Small intestine (tissue), 7 donors: ENCODE measurements around the gene IFRD1. TPM values are rescaled to one million over a fixed set of nuclear protein-coding genes. Genes with fewer than 3 reads are reported as not detected.

Experiments
- DNase-seq, 2 donors: peaks; one replicate each; pipeline versions ENCODE4 v3.0.0 to v3.0.0-alpha.2; 2013
- FAIRE-seq: peaks from 2 replicates; lab custom pipeline; 2012; peaks lifted over from hg19 to GRCh38; lab: Jason Lieb, UNC
- H3K27ac ChIP-seq, 3 donors: one replicate each; pipeline ENCODE4 v1.5.1; 2013; ENCODE audit warnings: low read length in 2 of 3, mild to moderate bottlenecking in 2 of 3, control low read depth in 1 of 3, inconsistent platforms in 1 of 3, low read depth in 1 of 3, moderate library complexity in 1 of 3
- H3K27me3 ChIP-seq, 3 donors: one replicate each; pipeline ENCODE4 v1.6.1; 2013; ENCODE audit warnings: low read length in 3 of 3, inconsistent platforms in 1 of 3; ENCODE audit not compliant: control insufficient read depth in 3 of 3, insufficient read depth in 3 of 3
- H3K36me3 ChIP-seq, 3 donors: one replicate each; pipeline ENCODE4 v1.6.1; 2013; ENCODE audit warnings: low read length in 3 of 3, inconsistent platforms in 1 of 3, low read depth in 1 of 3, mild to moderate bottlenecking in 1 of 3, moderate library complexity in 1 of 3; ENCODE audit not compliant: control insufficient read depth in 3 of 3, insufficient read depth in 2 of 3
- H3K4me1 ChIP-seq, 3 donors: one replicate each; pipeline ENCODE4 v1.6.1; 2013; ENCODE audit warnings: low read length in 2 of 3, inconsistent platforms in 1 of 3, low read depth in 1 of 3, mild to moderate bottlenecking in 1 of 3, moderate library complexity in 1 of 3; ENCODE audit not compliant: control insufficient read depth in 3 of 3, insufficient read depth in 2 of 3
- H3K4me3 ChIP-seq, 3 donors: one replicate each; pipeline ENCODE4 v1.5.1; 2013; ENCODE audit warnings: low read length in 3 of 3, control low read depth in 1 of 3, inconsistent platforms in 1 of 3, low read depth in 1 of 3, mild to moderate bottlenecking in 1 of 3, moderate library complexity in 1 of 3
- H3K9me3 ChIP-seq, 2 donors: one replicate each; pipeline ENCODE4 v1.6.1; 2013; ENCODE audit warnings: low read depth in 1 of 2, low read length in 1 of 2; ENCODE audit not compliant: control insufficient read depth in 2 of 2, insufficient read depth in 1 of 2
- WGBS, 3 donors: extraction: QIAGEN DNeasy Blood & Tissue Kit; methylation state at CpG; one replicate each; pipeline ENCODE4 v1.1.7; 2013; 5-methylcytosine and 5-hydroxymethylcytosine counted together
- polyA plus RNA-seq, 4 donors: library from polyadenylated mRNA; stranded (reverse) in 3 of 4; unstranded in 1 of 4; fragments of 200-250 nt in 3 of 4; fragments of 120-200 nt in 1 of 4; gene quantifications; one replicate each; pipeline versions ENCODE4 v1.2.1 to v1.2.3, GENCODE V29; 2013
- donor health status: healthy with polysubstance abuse.
- donor health status: control.
- donor health status: control.
- donor health status: Bipolar disorder and iron deficiency.
- donor health status: healthy.

Gene IFRD1
- polyA plus RNA-seq, 4 donors, result 41.9 to 58.4 (median 46.0) TPM

DNA sequence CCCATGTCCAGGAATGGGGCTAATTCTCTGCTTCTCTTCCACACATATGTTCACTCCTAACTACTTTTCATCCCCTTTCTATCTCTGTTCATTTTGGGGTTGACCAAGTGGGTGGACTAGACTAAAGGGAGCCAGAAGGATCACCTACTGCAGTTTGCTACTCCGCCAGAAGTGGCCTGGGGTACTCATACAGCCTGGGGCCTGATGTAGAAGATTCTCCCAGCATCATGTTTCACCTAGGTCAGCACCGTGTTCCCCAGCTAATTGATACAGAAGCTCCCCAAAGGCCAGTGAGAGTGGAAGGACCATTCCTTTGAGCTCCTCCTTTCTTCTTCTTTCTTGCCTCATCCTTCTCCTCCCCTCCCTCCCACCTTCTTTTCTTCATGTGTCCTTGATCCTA, 19.6 kb upstream of the IFRD1 start:
- Histone ChIP-seq H3K27me3 (no peaks in the 10 kb centered on the region), H3K4me3 (no peak overlapping the region), H3K27ac (no peak overlapping the region), H3K9me3 (no peaks in the 10 kb centered on the region), H3K4me1 (peaks cover 0 to 2% (median 2%) of the 10 kb centered on the region in 3 donors), H3K36me3 (no peaks in the 10 kb centered on the region)
- DNase-seq (no peak), FAIRE-seq (no peak)
- WGBS, 3 donors, result 84 to 89% (median 88%) methylated on average over 2 of the region's 2 CpGs

DNA sequence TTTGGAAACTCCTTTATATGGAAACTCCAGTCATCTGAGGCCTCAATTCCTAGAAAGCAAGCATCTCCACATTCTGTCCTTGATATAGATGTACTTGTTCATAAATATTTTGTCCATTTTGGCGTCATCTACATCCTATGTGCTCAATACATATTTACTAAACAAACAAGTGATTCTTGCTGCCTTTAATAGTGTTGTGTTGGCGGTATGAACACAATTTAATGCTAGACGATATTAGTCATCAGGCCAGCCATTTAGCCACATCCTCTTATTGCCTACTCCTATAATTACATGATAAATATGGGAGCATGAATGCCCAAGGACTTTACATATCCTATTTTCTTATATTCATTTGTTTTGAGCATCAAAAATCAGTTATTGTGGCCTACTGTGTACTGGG, 18.5 kb upstream of the IFRD1 start:
- no peaks in the 10 kb centered on the region for H3K27me3 ChIP-seq
- DNase-seq (no peak), FAIRE-seq (no peak)
- H3K4me3 ChIP-seq, result no peak overlapping the region
- no peak overlapping the region for H3K27ac ChIP-seq
- no peaks in the 10 kb centered on the region for H3K9me3 ChIP-seq
- H3K36me3 ChIP-seq, result no peaks in the 10 kb centered on the region
- H3K4me1 ChIP-seq, result peaks cover 0 to 2% (median 2%) of the 10 kb centered on the region in 3 donors
- 94 to 95% (median 94%) methylated on average over 3 of the region's 3 CpGs for WGBS, 3 donors

DNA sequence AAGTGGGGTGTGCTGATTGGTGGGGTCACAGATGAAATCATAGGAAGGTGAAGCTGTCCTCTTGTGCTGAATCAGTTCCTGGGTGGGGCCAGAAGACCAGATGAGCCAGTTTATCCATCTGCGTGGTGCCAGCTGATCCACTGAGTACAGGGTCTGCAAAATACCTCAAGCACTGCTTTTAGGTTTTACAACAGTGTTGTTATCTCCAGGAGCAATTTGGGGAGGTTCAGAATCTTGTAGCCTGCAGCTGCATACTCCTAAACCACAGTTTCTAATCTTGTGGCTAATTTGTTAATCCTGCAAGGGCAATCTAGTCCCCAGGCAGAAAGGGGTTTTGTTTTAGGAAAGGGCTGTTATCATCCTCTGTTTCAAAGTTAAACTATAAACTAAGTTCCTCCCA, 17.0 kb upstream of the IFRD1 start:
- no peaks in the 10 kb centered on the region for H3K27me3 ChIP-seq
- no peaks in the 10 kb centered on the region for H3K9me3 ChIP-seq
- DNase-seq (no peak), FAIRE-seq (no peak)
- H3K27ac ChIP-seq, result no peak overlapping the region
- H3K4me3 ChIP-seq, result no peak overlapping the region
- no peaks in the 10 kb centered on the region for H3K36me3 ChIP-seq
- WGBS, 3 donors, result 67 to 73% (median 71%) methylated on average over 1 of the region's 1 CpG
- H3K4me1 ChIP-seq, result peaks cover 0 to 2% (median 0%) of the 10 kb centered on the region in 3 donors

DNA sequence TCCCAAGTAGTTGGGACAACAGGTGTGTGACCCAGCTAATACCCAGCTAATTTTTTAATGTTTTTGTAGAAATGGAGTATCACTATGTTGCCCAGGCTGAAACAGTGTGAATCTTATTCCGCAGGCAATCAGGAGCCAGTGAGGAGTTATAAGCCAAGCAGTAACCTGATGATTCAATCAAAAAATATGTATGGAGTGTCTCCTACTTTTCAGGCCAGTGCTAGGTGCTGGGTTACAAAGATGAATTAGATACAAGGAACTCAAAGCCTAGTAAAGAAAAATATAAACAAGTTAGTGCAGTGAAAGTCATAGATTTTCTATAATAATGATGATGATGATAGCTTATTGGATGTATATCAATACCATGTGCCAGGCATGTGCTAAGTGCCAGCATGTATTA, 13.2 kb upstream of the IFRD1 start:
- Histone ChIP-seq H3K36me3 (no peaks in the 10 kb centered on the region), H3K4me3 (no peak overlapping the region), H3K9me3 (no peaks in the 10 kb centered on the region), H3K27me3 (no peaks in the 10 kb centered on the region), H3K4me1 (peaks cover 0 to 2% (median 0%) of the 10 kb centered on the region in 3 donors), H3K27ac (no peak overlapping the region)
- DNase-seq, result no peak
- 86 to 98% (median 94%) methylated on average over 1 of the region's 1 CpG for WGBS, 3 donors
- no peak for FAIRE-seq

DNA sequence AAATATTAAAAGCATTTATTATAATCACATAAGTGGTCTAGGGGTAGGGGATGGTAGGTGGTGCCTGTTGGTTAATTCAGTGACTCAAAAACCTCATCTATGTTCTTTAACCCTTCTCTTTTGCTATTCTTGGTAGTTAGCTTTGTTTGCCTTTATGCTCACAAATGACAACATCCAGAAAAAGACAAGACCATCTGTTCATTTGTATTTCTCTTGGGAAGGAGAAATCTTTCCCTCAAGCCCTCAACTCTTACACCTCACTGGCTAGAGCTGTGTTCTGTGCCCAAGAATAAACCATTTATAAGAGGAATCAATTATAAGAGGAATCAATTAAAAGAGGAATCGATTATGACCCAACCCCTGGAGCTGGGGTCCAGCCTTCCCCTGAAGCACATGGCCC, 10.8 kb upstream of the IFRD1 start:
- no peaks in the 10 kb centered on the region for H3K9me3 ChIP-seq
- H3K27ac ChIP-seq, result no peak overlapping the region
- 88 to 98% (median 96%) methylated on average over 1 of the region's 1 CpG for WGBS, 3 donors
- FAIRE-seq (no peak), DNase-seq (no peak)
- no peaks in the 10 kb centered on the region for H3K4me1 ChIP-seq
- no peaks in the 10 kb centered on the region for H3K27me3 ChIP-seq
- H3K36me3 ChIP-seq, result no peaks in the 10 kb centered on the region
- no peak overlapping the region for H3K4me3 ChIP-seq

DNA sequence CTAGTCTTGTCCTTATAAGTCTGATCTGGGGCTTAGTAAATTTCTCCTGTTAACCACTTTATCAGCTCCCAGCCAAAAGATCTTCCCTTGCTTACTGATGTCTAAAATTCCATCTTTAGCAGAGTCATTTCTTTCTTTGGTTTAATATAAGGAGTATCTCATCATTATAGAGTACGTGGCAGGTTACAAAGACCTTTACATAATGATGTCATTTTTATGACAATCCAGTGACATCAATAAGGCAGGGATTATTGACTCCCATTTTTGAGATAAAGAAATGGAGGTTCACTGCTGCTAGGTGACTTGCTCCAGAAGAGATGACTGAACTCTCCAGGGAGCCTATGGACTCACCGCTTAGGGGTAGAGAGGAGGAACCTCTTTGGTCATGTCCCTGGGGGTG, 8.1 kb upstream of the IFRD1 start:
- H3K9me3 ChIP-seq, result no peaks in the 10 kb centered on the region
- H3K4me3 ChIP-seq, result no peak overlapping the region
- no peak overlapping the region for H3K27ac ChIP-seq
- H3K36me3 ChIP-seq, result no peaks in the 10 kb centered on the region
- DNase-seq (no peak), FAIRE-seq (no peak)
- 67 to 78% (median 72%) methylated on average over 2 of the region's 2 CpGs for WGBS, 3 donors
- H3K4me1 ChIP-seq, result peaks cover 0 to 4% (median 0%) of the 10 kb centered on the region in 3 donors
- no peaks in the 10 kb centered on the region for H3K27me3 ChIP-seq

DNA sequence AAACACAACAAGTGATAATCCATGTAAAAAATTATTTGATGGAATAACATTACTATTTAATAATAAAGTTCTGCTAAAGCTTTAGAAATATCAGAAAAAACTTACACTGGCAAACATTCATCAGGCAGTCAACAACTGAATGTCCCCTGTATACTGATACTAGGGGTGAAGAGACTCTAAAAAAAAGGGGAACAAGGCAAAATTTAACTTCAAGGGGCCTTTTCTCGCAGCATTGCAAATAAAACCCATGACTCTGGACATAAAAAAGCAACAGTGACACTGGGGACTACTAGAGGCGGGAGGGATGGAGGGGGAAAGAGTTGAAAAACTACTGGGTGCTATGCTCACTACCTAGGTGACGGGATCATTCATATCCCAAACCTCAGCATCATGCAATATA, 5.8 kb upstream of the IFRD1 start:
- DNase-seq (no peak), FAIRE-seq (no peak)
- Histone ChIP-seq H3K27me3 (no peaks in the 10 kb centered on the region), H3K4me1 (peaks cover 0 to 12% (median 9%) of the 10 kb centered on the region in 3 donors), H3K36me3 (no peaks in the 10 kb centered on the region), H3K27ac (no peak overlapping the region), H3K9me3 (no peaks in the 10 kb centered on the region), H3K4me3 (no peak overlapping the region)
- WGBS, 3 donors, result 93 to 95% (median 93%) methylated on average over 3 of the region's 3 CpGs

DNA sequence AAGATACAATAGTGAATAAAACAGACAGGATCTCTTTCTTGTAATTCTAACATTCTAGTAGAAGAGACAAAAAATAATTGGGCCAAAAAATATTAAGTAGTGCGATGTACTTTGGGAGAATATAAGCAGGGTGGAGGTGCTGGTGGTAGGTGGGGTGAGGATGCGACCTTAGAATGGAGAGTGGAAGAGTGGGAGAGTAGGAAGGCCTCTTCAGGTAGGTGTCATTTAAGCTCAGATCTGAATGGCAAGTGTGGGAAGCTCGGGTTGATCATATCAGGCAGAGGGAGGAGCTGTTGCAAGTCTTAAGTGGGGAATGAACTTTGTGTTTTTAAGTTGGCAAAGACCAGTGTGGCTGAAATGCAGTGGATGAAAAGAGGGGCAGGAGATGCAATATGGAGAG, 3.8 kb upstream of the IFRD1 start:
- H3K4me3 ChIP-seq, result no peak overlapping the region
- WGBS, 3 donors, result 59 to 72% (median 66%) methylated on average over 3 of the region's 3 CpGs
- FAIRE-seq, result no peak
- DNase-seq, result peak; percentile 19 to 21
- H3K27ac ChIP-seq, result no peak overlapping the region
- peaks cover 0 to 12% (median 9%) of the 10 kb centered on the region in 3 donors for H3K4me1 ChIP-seq
- H3K9me3 ChIP-seq, result no peaks in the 10 kb centered on the region
- no peaks in the 10 kb centered on the region for H3K27me3 ChIP-seq
- no peaks in the 10 kb centered on the region for H3K36me3 ChIP-seq

DNA sequence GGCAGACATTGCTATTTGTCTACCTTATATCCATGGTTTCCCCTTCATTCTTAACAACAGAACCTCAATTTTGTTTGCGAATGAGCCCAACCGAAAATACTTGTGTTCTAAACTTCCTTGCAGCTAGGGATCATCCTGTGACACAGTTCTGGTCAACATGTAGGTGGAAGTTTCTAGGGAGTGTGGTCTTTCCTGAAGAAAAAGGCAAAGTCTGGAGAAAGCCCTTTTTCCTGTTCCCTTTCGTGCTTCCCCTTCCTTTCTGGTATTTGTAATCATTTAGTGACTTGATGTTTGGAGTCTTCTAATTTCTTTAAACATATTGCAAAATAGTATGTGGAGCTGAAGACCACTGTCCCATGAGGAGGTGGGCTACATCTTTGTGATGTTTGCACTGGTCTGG, 2.9 kb upstream of the IFRD1 start:
- no peak for FAIRE-seq

More for the DNA sequence above, 2.9 kb upstream of the IFRD1 start:
- Histone ChIP-seq H3K36me3 (no peaks in the 10 kb centered on the region), H3K4me1 (peaks cover 0 to 12% (median 9%) of the 10 kb centered on the region in 3 donors), H3K4me3 (no peak overlapping the region), H3K9me3 (no peaks in the 10 kb centered on the region), H3K27ac (no peak overlapping the region), H3K27me3 (no peaks in the 10 kb centered on the region)
- WGBS, 3 donors, result 87 to 99% (median 88%) methylated on average over 3 of the region's 3 CpGs
- no peak for DNase-seq
